ENCODE results near the gene CLCN7.

The CLCN7 gene

GRCh38 chr16:1395444-1396031 lies 79.3 kb downstream of the CLCN7 start:
- DNase-seq = peak; percentile 19
